Activated T-cell treated with anti-CD3 and anti-CD28 coated beads for 1 hour (primary cell): ENCODE data around the gene DOK6.
"Not testable (repeated sequence)": the region's sequence is repeated elsewhere in the genome, so short reads cannot be mapped to it uniquely, and the experiment has no call there.

Experiments
- DNase-seq: peaks from one replicate; pipeline ENCODE4 v3.0.0-alpha.2; 2020; ENCODE audit warnings: low read depth

DOK6 gene

DNA sequence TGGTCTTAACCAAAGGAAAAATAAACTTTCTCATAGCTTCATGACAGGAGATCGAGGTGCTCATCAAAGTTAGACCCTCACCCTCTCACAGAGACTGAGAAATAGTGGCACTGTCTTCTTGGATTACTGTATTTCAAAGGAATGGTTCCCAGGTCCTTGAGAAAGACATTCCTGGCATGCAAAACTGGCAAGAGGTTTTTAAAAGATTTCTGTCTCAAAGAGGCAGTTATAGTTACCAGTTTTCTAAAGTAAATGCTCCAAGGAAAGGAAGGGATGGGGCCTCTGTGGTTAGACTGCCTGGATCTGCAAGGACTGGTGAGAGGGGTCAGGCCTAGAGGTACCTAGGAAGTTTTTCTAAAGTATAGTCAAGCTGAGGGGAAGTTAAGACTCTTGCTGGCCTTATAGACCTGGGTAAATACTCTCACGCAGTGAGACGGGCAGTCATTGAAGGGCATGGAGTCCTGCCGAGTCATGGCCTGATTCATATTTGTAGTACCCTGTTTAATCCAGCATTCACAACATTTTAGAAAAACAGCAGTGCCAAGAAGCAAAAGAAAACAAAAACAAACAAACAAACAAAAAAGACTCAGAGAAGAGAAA, 226.1 kb downstream of the DOK6 start:
- DNase-seq = no peak

DNA sequence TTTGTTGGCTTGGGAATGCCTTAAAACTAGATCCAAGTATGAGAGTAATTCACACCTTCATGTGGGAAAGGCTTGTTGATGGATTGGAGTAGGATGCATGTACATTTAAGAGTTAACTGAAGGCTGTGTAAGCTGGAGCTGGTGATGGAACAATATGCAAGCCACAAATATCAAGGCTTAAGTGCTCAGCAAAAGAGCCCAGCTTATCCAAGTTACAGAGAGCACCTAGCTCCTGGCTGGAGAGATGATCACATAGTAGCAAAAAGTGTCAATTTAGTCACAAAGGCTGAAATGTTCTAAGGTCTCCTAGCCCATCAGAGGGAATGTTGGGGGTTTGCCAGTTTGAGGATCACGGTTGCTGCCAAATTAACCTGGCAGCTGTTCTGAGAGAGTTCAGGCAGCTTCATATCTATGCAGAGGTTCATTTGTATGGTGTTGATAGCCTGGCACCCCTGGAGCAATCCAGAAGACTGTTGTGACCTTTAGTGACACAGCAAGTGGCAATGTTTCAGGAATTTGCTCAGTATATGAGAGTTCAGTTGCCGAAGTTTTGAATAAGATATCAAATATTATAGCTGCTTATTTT, 228.2 kb downstream of the DOK6 start:
- DNase-seq = no peak

DNA sequence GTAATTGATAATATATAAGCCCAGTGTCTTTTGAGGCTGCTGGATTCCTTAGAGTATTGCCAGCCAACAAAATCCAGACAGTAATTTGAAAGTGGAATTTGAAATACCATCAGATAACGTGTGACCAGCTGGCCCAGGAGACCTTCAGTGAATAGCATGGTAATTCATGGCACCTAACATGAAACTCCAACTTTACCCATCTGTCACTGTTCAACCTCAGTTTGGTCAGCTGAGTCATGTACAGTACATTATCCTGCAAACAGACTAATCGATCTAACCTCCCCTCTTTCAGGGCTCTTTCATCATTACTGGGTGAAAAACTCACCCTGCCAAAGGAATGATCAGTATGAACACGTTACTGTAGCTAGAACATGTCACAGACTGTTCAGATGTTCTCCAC, 230.6 kb downstream of the DOK6 start:
- DNase-seq = no peak

DNA sequence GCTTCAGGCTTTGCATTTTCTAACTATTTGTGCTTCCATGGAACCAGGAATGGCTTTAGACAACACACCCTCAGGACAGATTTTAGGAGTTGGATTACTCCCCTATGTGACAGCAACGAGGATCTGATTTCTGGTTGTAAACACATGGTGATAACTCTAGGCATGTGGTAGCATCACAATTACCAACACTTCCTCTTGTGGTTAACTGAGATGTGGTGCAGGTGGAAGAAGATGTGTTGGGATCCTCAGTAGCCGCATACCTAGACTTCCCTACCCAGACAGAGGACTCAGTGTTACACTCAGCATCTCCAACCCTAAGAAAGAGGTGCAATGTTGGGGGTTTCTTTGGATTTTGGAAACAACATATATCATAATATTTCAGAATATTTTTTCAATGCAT, 234.8 kb downstream of the DOK6 start:
- no peak for DNase-seq

DNA sequence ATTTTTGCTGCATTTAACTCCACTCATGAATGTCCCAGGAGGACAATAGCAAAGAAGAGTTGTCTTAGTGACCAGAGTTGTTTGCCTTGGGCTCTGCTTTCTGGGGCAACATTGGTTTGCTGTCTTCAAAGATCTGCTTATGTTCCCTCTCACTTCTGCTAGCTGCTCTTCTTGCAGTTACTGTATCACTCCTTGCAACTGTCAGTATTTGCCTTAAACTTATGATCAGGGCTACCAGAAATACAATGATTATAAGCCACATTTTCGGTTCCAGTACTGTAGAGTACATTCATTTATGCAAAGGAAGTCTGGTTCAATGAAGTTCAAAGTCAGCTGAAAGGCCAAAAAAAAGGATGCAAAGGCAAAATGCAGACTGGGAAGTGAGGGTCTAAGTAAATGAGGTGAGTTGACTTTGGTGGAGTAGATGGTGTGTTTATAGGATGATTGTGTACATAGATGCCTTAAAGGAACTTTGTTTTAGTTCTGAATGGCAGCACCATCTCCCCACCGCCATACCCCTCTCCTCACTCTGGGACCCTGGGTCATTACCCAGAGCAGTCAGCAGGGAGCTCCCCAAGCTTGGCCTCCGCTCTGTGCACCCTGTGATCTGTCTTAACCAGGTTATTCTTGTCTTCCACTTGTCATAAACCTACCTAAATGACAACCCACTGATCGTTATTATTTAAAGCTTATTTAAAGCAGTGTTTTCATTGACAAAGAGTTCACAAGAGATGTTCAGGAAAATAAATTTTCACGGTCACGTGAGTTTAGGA, 236.0 kb downstream of the DOK6 start:
- DNase-seq = peak; percentile 3

DNA sequence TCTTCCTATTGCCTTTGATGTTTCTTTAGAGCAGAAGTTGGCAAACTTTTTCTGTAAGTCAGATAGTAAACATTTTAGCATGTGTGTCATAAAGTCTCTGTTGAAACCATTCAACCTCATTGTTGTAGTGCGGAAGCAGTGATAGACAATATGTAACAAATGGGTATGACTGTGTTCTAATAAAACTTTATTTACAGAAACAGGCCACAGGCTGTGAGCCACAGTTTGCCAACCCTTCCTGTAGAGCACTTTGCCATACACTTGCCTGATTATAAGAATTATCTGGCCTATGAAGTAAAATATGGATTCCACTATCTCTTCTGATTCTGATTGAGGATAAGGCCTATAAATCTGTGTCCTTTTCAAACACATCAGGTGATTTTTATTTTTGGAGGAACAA, 237.4 kb downstream of the DOK6 start:
- no peak for DNase-seq

DNA sequence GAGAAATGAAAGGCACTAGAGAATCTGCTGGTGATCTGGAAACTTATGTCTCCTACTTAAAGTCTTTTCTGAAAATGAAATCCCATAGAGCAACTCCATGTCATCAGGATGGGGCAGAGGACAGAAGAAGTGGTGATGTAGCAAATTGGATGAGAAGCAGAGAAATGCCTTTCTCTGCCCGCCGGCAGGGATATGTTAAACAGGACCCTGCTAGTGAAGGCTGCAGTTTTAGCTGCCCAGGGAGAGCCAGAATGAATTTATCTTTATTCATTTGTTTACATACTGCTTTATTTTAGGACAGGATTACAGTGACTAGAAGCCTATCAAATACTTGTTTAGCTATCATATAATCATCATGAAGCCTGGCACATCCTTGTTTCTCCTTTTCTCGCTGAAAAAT, 247.0 kb downstream of the DOK6 start:
- no peak for DNase-seq

DNA sequence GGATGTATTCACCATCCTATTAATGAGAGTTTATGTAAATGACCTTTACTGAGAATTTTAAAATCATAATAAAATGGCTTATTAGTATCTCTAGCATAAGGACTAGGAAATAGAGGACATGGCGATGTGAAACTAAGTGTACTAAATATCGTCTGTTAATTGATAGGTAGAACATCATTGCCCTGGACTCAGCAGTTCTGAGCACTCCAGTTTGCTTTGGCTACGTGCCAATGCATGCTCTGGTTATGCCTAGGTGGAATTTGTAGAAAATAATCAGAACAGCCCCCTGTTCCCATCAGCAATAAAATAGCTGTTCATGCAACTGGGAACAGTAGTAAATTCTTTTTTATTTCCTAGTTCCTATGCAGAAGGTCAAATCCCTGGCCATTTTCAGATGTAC, 247.8 kb downstream of the DOK6 start:
- no peak for DNase-seq

DNA sequence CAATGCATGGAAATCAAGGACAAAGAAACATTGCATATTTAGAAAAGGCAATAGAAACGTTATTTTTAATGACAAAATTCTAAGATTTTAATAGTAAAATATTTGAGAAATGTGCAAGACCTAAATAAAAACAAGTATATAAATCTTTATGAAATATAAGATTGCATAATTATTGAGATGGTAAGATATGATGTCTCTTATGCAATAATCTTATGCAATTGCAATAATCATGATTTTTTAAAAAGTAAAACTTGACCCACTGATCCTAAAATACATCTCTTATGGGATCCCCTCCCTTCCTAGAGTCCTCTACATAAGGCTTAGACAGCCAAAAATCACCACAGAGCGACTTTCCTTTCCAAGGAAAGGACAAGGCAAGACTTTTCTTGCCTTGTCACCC, 249.0 kb downstream of the DOK6 start:
- no peak for DNase-seq

DNA sequence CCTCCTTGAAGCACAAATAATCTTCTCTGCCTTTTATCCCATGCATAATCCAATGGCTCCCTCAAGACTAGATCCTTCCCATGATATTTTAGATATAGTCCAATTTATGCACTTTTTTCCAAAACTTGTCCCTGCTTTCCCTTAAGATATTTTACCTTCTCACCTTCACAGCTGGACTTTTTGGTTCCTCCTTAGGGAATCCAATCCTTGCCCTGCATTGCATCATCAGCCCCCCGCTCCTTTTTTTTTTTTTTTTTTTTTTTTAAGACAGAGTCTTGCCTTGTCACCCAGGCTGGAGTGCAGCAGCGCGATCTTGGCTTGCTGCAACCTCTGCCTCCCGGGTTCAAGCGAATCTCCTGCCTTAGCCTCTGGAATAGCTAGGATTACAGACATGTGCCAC, 250.6 kb downstream of the DOK6 start:
- DNase-seq = no peak

DNA sequence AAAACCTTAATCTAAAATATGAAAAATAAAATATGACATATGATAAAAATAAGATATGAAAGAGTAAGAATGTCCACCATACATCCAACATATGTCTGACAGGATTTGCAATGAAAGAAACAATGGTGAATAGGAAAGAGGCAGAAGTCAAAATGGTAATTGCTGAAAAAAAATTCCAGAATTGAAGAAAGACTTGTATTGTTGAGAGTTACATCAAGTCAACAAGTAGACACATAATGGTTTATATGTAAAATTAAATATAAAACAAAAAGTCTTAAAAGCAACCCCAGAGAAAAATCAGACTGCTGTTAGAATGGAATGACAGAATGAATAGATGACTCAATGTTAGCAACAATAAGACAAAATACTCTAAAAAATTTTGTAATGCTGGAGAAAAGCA, 255.1 kb downstream of the DOK6 start:
- no peak for DNase-seq

DNA sequence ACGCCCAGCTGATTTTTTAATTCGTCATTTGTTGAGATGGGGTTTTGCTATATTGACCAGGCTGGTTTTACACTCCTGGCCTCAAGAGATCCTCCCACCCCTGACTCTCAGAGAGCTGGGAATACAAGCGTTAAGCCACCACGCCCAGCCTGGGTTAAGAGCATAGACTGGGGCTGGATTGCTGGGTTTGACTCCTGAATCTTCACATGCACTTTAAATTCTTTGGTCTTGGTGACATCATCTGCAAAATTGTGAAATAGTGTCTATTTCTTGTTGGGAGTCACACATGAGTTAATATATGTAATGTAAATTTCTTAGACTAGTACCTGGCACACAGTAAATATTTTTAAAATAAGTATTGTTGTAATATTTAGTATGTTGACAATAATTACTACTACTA, 257.4 kb downstream of the DOK6 start:
- DNase-seq = no peak

DNA sequence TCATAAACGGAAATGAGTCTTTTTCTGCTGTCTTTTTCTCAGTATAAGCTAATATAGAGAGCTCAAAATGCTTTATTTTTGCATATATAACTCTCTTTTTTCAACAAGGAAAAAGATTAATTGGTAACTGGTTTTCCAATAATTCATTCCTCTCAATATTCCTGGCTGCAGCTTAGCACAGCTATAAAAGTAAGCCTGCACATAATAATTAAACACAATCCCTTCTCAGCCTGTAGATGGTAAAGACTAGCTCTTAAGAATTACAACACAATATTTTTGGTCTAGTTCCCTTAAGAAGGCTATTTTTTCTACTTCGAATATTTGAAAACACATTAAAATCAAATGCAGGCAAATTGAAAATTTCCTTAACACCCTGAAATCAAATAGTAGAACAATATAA, 258.0 kb downstream of the DOK6 start:
- no peak for DNase-seq

DNA sequence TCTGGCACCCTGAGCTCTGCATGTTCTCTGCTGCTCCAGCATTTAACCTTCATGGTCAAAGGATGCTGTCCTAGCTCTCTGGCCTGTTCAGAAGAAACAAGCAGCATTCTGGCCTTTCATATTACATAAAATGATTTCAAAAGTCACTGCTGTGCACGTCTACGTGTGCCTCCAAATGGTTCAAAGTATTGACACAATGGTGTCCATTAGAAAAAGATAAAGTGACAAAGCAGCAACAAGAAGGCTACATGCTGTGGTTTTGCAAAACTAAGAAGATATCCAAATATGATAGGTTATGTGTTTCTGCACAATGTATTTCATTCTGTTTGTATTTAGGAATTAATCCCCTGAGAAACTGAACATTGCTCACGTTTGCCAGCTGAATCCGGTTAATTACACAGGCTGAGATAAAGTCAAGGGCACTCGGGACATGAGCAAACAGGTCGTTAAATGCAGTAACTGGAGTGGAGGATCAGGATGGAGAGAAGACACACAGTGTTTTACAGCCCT, 258.5 kb downstream of the DOK6 start:
- DNase-seq = no peak

DNA sequence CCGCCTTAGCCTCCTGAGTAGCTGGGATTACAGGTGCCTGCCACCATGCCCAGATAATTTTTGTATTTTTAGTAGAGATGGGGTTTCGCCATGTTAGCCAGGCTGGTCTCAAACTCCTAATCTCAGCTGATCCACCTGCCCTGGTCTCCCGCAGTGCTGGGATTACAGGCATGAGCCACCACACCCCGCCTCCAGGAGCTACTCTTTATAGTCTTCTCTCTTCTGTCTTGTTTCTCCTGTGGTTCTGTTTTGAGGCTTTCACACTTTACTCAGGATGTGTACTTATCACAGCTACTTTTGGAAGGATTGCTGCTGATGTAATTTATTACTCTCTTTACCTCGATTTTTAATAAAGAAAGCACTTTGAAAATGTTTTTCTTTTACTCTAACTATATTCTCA, 261.4 kb downstream of the DOK6 start:
- DNase-seq = not testable (repeated sequence)

DNA sequence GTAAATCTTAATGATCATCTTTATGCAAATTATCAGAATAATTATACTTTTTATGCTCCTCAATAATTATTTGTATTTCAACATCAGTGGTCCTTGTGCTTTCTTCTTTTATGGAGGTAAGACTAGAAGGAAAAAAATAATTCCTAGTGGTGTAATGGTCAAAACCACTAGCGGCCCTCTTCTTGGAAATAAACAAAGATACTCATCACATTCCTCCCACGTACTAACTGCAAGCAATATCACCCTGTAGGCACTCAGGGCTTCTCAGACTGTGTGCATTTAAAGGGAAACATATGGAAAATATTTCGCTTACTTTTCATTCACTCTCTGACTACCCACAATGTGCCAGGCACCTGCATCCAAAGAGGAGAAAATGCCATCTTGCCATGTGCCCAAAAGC, 263.7 kb downstream of the DOK6 start:
- no peak for DNase-seq

DNA sequence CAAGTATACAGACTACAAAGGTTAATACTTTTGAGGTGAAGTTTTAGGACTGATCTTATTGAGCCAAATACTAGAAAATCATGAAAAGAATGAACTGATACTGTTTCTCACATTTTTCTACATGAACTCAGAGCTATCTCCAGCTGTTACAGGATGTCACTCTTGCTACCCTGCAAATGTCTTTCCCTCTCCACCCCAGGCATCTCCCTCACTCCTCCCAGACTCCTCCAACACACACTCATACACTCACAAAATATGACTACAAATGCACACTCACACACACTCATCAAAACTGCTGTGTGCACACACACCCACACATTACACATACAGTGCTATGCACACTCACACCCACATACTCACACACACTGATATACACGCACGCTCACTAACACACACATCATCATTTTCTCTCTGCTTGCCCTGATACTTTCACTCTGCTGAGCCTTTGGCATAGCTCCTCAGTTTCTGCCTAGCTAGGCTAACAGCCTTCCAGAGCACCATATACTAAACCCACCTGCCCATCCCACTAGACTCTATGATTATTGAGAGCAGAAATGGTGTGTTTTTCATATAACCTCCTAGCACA, 273.7 kb downstream of the DOK6 start:
- DNase-seq = no peak

DNA sequence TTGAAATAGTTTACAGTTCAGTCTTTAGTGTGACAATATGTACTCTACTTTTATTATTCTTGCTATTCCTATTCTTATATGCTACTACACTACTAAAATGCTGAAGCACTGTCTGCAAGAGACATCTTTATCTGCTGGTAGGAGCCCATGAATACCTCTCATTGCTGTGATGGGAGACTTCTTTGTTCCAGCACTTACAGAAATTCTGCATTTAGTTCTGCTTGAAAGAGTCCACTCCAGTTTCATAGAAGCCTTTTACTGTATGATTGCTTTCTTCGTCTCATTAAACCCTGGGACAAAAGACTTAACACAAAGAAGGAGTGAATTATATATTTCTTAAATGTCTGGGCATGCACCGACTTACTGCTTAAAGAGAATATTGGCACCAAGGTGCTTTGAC, 274.3 kb downstream of the DOK6 start:
- no peak for DNase-seq

DNA sequence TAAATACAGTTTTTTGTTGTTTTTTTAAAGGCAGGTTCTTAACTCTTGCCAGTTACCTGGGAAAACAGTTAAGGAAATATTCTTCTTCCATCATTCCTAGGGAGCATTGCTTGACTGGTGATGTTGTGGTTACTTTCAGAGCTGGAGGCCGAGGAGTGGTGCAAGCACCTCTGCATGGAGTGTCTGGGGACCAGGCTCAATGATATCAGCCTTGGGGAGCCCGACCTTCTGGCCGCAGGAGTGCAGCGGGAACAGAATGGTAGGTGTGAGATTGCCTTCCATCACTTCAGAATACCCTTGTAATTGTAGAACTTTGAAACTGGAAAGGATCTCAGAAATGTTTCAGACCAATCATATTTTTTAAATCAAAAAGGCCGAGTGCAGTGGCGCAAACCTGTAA, 276.9 kb downstream of the DOK6 start:
- DNase-seq = no peak

DNA sequence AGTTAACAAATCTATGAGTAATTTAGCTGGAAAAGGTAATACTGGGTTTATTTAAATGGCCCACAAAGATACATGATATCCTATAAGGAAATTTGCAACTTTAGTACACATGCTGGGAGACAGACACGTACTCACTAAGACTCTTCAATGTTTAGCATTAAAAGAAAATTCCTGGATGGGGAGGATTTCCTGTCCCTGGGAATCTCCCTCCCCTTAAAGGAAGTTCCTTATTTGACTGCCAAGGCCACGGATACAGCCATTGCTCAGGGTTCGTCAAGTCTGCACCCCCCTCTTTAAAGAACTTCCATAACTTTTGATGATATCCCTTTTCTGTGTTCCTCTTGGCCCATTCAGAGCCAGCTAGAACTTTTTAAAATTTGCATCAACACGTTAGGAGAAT, 279.4 kb downstream of the DOK6 start:
- no peak for DNase-seq

DNA sequence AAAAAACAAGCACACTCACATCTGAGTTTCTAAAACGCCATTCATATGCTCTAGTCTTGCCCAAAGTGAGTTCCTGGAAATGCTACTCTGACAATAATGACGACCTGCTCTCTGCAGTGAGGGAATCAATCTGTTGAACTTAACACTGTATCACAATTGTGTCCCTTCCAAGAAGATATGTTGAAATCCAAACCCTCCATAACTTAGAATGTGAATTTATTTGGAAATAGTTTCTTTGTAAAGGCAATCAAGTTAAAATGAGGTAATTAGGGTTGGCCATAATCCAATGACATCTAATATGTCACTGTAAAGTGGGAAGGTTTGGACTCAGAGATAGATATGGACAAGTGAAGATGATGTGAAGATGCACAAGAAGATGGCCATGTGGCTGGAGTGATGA, 282.5 kb downstream of the DOK6 start:
- no peak for DNase-seq

DNA sequence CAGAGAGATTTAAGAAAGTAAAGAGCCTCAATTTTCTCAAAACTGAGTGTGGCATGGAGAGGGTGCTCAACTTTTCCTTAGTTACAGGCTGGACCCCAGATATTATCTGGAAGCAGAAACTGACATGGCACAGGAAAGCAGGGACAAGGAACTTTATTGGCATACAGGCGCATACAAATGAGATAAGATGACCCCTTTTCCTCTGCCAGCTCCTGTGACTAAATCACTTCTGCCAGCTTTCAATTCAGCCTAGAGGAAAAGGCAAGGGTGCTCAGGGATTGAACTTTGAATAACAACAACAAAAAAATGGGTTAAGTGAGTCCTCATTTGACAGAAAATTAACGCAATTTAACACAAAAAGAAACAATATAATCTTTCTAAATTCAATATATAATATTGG, 284.1 kb downstream of the DOK6 start:
- DNase-seq = no peak

DNA sequence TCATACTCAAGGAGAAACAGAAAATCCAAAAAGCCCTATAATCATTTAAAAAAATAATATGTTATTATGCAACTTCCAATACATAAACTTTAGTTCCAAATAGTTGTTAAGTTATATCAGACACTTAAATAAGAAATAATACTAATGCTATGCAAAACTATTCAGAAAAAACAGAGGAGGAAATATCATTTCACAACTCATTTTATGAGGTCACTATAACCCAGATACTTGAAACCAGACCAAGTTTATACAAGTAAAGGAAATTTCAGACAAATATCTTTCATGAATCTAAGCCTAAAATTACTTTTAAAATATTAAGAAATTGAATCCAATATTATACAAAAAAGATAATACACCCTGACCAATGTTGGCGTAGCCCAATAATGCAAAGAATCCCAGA, 286.2 kb downstream of the DOK6 start:
- no peak for DNase-seq
